ENCODE data around the gene KCNA10. TPM values are rescaled to one million over a fixed set of nuclear protein-coding genes. Genes with fewer than 3 reads are reported as not detected.

KCNA10 gene
- total and polyA plus RNA-seq, 2 donors (not counting 3 experiments of a cell fraction or from before 2014, with no cell fraction given), result not detected

- H3K36me3 ChIP-seq (ENCODE audit: control insufficient read depth in 2 of 2, extremely low read depth in 1 of 2, insufficient read depth in 2 of 2, low read length in 2 of 2), result no peaks in the 10 kb centered on the region
- intact Hi-C loops (cut with micrococcal nuclease), result no loop called here
- H3K9me1 ChIP-seq (replicated peaks; ENCODE audit: control insufficient read depth, extremely low read depth, insufficient read depth, low read length), result no peaks in the 10 kb centered on the region
- no peak overlapping the region for H2AFZ ChIP-seq (ENCODE audit: low read depth, low read length)
- no peak overlapping the region for H3K9ac ChIP-seq (replicated peaks; ENCODE audit: extremely low read depth, insufficient read depth, low read length)
- H3K27me3 ChIP-seq (ENCODE audit: control insufficient read depth in 2 of 2, insufficient read depth in 2 of 2, low read length in 2 of 2), result no peaks in the 10 kb centered on the region
- POLR2A ChIA-PET, result no interaction called here
- H3K9me3 ChIP-seq (replicated peaks; ENCODE audit: control insufficient read depth, insufficient read depth, low read length), result no peaks in the 10 kb centered on the region
- no peak overlapping the region for H3K4me3 ChIP-seq (replicated peaks in 1 of 3; ENCODE audit: insufficient read depth in 1 of 3, low read depth in 1 of 3, low read length in 3 of 3)
- TF ChIP-seq MYC (IDR thresholded peaks at IDR 0.05; ENCODE audit: low read depth, low read length), result no peak
- no peak for TF ChIP-seq GATA2 (IDR thresholded peaks at IDR 0.05; ENCODE audit: insufficient read depth, insufficient read length, low read depth, low read length)
- H4K20me1 ChIP-seq (replicated peaks; ENCODE audit: control insufficient read depth, extremely low read depth, insufficient read depth, low read length), result no peaks in the 10 kb centered on the region
- H3K4me2 ChIP-seq (ENCODE audit: insufficient read depth, low read length), result no peak overlapping the region
- no peak overlapping the region for H3K27ac ChIP-seq (ENCODE audit: insufficient read depth, low read depth, low read length)
- no TSS peak for BruUV-seq (replicated peaks)
- FAIRE-seq, result no peak
- peaks cover 5% of the 10 kb centered on the region for H3K4me1 ChIP-seq (ENCODE audit: control insufficient read depth, extremely low read depth, insufficient read depth, low read length)
- CTCF ChIA-PET, result interaction anchor here (3.1 to 3.6 kb wide), 2 partner anchors 14 to 22 kb away, joined by 16 to 25 read pairs; no protein-coding TSS in a partner anchor
- dilution Hi-C loops (cut with MboI; ENCODE audit: extremely low pct_ligation_motif_present, low sequenced_read_pairs), result no loop called here
- DNase-seq (ENCODE audit: low read depth, low spot score), result no peak
- H3K79me2 ChIP-seq (ENCODE audit: control insufficient read depth, insufficient read depth, low read length), result no peaks in the 10 kb centered on the region
These were observed 36.9 kb downstream of the KCNA10 start for GRCh38 chr1:110481968-110482623.

GRCh38 chr1:110480356-110481096 is 38.4 kb downstream of the KCNA10 start:
- no peak overlapping the region for H3K27ac ChIP-seq (ENCODE audit: insufficient read depth, low read depth, low read length)
- H4K20me1 ChIP-seq (replicated peaks; ENCODE audit: control insufficient read depth, extremely low read depth, insufficient read depth, low read length), result no peaks in the 10 kb centered on the region
- no peak for TF ChIP-seq MYC (IDR thresholded peaks at IDR 0.05; ENCODE audit: low read depth, low read length)
- FAIRE-seq (no peak), DNase-seq (ENCODE audit: low read depth, low spot score) (no peak)
- H3K4me3 ChIP-seq (replicated peaks in 1 of 3; ENCODE audit: insufficient read depth in 1 of 3, low read depth in 1 of 3, low read length in 3 of 3), result no peak overlapping the region
- no peaks in the 10 kb centered on the region for H3K9me3 ChIP-seq (replicated peaks; ENCODE audit: control insufficient read depth, insufficient read depth, low read length)
- H3K27me3 ChIP-seq (ENCODE audit: control insufficient read depth in 2 of 2, insufficient read depth in 2 of 2, low read length in 2 of 2), result no peaks in the 10 kb centered on the region
- intact Hi-C loops (cut with micrococcal nuclease) (no loop called here), dilution Hi-C loops (cut with MboI; ENCODE audit: extremely low pct_ligation_motif_present, low sequenced_read_pairs) (no loop called here)
- H3K4me2 ChIP-seq (ENCODE audit: insufficient read depth, low read length), result no peak overlapping the region
- ChIA-PET POLR2A (no interaction called here), CTCF (interaction anchor here (1.0 to 4.7 kb wide), 4 partner anchors 15 to 20 kb away, joined by 3 to 68 read pairs (median 20); no protein-coding TSS in a partner anchor)
- H3K4me1 ChIP-seq (ENCODE audit: control insufficient read depth, extremely low read depth, insufficient read depth, low read length), result peaks cover 13% of the 10 kb centered on the region
- no peak overlapping the region for H2AFZ ChIP-seq (ENCODE audit: low read depth, low read length)
- no peaks in the 10 kb centered on the region for H3K79me2 ChIP-seq (ENCODE audit: control insufficient read depth, insufficient read depth, low read length)
- BruUV-seq (replicated peaks), result no TSS peak
- no peaks in the 10 kb centered on the region for H3K9me1 ChIP-seq (replicated peaks; ENCODE audit: control insufficient read depth, extremely low read depth, insufficient read depth, low read length)
- H3K36me3 ChIP-seq (ENCODE audit: control insufficient read depth in 2 of 2, extremely low read depth in 1 of 2, insufficient read depth in 2 of 2, low read length in 2 of 2), result no peaks in the 10 kb centered on the region
- H3K9ac ChIP-seq (replicated peaks; ENCODE audit: extremely low read depth, insufficient read depth, low read length), result no peak overlapping the region
